HG03378 (cell line): ENCODE results near the gene ZNF316.
A peak's percentile ranks its signal among the peaks of the same experiment; 100 is the strongest.
"Not testable (repeated sequence)": the region's sequence is repeated elsewhere in the genome, so short reads cannot be mapped to it uniquely, and the experiment has no call there.

Source experiments
- ATAC-seq: cut with Tn5 transposase; IDR thresholded peaks from one replicate; pipeline ENCODE4 v1.9.1; 2021; ENCODE audit warnings: mild to moderate bottlenecking, moderate library complexity; ENCODE audit not compliant: unreplicated experiment

Gene ZNF316

GRCh38 chr7:6621195-6622133 is 15.7 kb upstream of the ZNF316 start:
- no peak for ATAC-seq

- ATAC-seq: no peak
These were observed 14.9 kb upstream of the ZNF316 start for GRCh38 chr7:6622134-6622710.

GRCh38 chr7:6623589-6624245 is 13.4 kb upstream of the ZNF316 start:
- no peak for ATAC-seq

- ATAC-seq: no peak
These were observed 12.9 kb upstream of the ZNF316 start for GRCh38 chr7:6624246-6624611.

GRCh38 chr7:6628045-6628444 is 9.1 kb upstream of the ZNF316 start:
- ATAC-seq: no peak

- no peak for ATAC-seq
These were observed 6.9 kb upstream of the ZNF316 start for GRCh38 chr7:6630007-6630849.

GRCh38 chr7:6631605-6632004 is 5.5 kb upstream of the ZNF316 start:
- no peak for ATAC-seq

GRCh38 chr7:6634021-6634420 is 3.1 kb upstream of the ZNF316 start:
- no peak for ATAC-seq

GRCh38 chr7:6634971-6635370 is 2.1 kb upstream of the ZNF316 start:
- ATAC-seq: not testable (repeated sequence)

- ATAC-seq: peak; percentile 49
These were observed 569 bp downstream of the ZNF316 start for GRCh38 chr7:6637544-6638229.

GRCh38 chr7:6639032-6639431 is 1.9 kb downstream of the ZNF316 start:
- ATAC-seq: no peak

- ATAC-seq: no peak
These were observed 2.5 kb downstream of the ZNF316 start for GRCh38 chr7:6639627-6640026.

GRCh38 chr7:6640246-6640721 is 3.2 kb downstream of the ZNF316 start:
- no peak for ATAC-seq

- ATAC-seq: no peak
These were observed 4.4 kb downstream of the ZNF316 start for GRCh38 chr7:6641305-6642035.

GRCh38 chr7:6642239-6642839 is 5.2 kb downstream of the ZNF316 start:
- ATAC-seq: no peak

- ATAC-seq: no peak
These were observed 5.9 kb downstream of the ZNF316 start for GRCh38 chr7:6642861-6643640.

- ATAC-seq: no peak
These were observed 7.0 kb downstream of the ZNF316 start for GRCh38 chr7:6643915-6644625.

GRCh38 chr7:6644728-6645127 is 7.6 kb downstream of the ZNF316 start:
- ATAC-seq: no peak
